T-helper 2 cell treated with Interferon-gamma antibody and Interleukin-4, amounts not matched to agents 5 μg/mL and 100 μg/mL, for 36 hours (primary cell): ENCODE results near the gene ZNF81.
A peak's percentile ranks its signal among the peaks of the same experiment; 100 is the strongest.
"Not testable (repeated sequence)": the region's sequence is repeated elsewhere in the genome, so short reads cannot be mapped to it uniquely, and the experiment has no call there.

Experiments
- DNase-seq: peaks from one replicate; pipeline ENCODE4 v3.0.0; 2021; ENCODE audit warnings: low spot score
- H3K27ac Mint-ChIP-seq: one replicate; pipeline ENCODE4 v1.8.0; 2021; ENCODE audit warnings: mild to moderate bottlenecking, mixed read lengths
- H3K27me3 Mint-ChIP-seq: one replicate; pipeline ENCODE4 v1.8.0; 2021; ENCODE audit warnings: low read depth, mixed read lengths
- H3K36me3 Mint-ChIP-seq: one replicate; pipeline ENCODE4 v1.8.0; 2021; ENCODE audit warnings: low read depth, mixed read lengths
- H3K4me1 Mint-ChIP-seq: one replicate; pipeline ENCODE4 v1.8.0; 2021; ENCODE audit warnings: low read depth, mixed read lengths
- H3K4me3 Mint-ChIP-seq: one replicate; pipeline ENCODE4 v1.8.0; 2022; ENCODE audit warnings: mild to moderate bottlenecking, moderate library complexity, mixed read lengths
- H3K9me3 Mint-ChIP-seq: one replicate; pipeline ENCODE4 v1.8.0; 2021; ENCODE audit warnings: mixed read lengths

ZNF81 gene

GRCh38 chrX:47815901-47816845 is 20.5 kb upstream of the ZNF81 start:
- DNase-seq: no peak
- Mint-ChIP-seq H3K9me3 (no peaks in the 10 kb centered on the region), H3K36me3 (no peaks in the 10 kb centered on the region)

GRCh38 chrX:47817421-47817820 is 19.3 kb upstream of the ZNF81 start:
- H3K27me3 Mint-ChIP-seq: no peaks in the 10 kb centered on the region
- H3K4me3 Mint-ChIP-seq: no peak overlapping the region
- no peaks in the 10 kb centered on the region for H3K9me3 Mint-ChIP-seq
- no peaks in the 10 kb centered on the region for H3K36me3 Mint-ChIP-seq
- H3K4me1 Mint-ChIP-seq: peaks cover 8% of the 10 kb centered on the region
- DNase-seq: no peak
- H3K27ac Mint-ChIP-seq: no peak overlapping the region

More at GRCh38 chrX:47815901-47816845, 20.5 kb upstream of the ZNF81 start:
- Mint-ChIP-seq H3K4me3 (no peak overlapping the region), H3K27me3 (no peaks in the 10 kb centered on the region), H3K27ac (peak overlapping the region; percentile 45), H3K4me1 (peaks cover 8% of the 10 kb centered on the region)

- Mint-ChIP-seq H3K4me3 (no peak overlapping the region), H3K9me3 (no peaks in the 10 kb centered on the region), H3K36me3 (no peaks in the 10 kb centered on the region), H3K27me3 (no peaks in the 10 kb centered on the region), H3K4me1 (peaks cover 8% of the 10 kb centered on the region), H3K27ac (no peak overlapping the region)
- DNase-seq: no peak
Observed at GRCh38 chrX:47817897-47818296, 18.8 kb upstream of the ZNF81 start.

- H3K27ac Mint-ChIP-seq: no peak overlapping the region
- no peak overlapping the region for H3K4me3 Mint-ChIP-seq
- no peaks in the 10 kb centered on the region for H3K27me3 Mint-ChIP-seq
- H3K36me3 Mint-ChIP-seq: no peaks in the 10 kb centered on the region
- no peaks in the 10 kb centered on the region for H3K9me3 Mint-ChIP-seq
- DNase-seq: no peak
- no peaks in the 10 kb centered on the region for H3K4me1 Mint-ChIP-seq
Observed at GRCh38 chrX:47828984-47829383, 7.7 kb upstream of the ZNF81 start.

GRCh38 chrX:47831788-47832187 is 4.9 kb upstream of the ZNF81 start:
- no peaks in the 10 kb centered on the region for H3K9me3 Mint-ChIP-seq
- peaks cover 4% of the 10 kb centered on the region for H3K4me1 Mint-ChIP-seq
- no peaks in the 10 kb centered on the region for H3K36me3 Mint-ChIP-seq
- H3K4me3 Mint-ChIP-seq: no peak overlapping the region
- H3K27me3 Mint-ChIP-seq: no peaks in the 10 kb centered on the region
- H3K27ac Mint-ChIP-seq: no peak overlapping the region
- DNase-seq: peak; percentile 17

- peaks cover 5% of the 10 kb centered on the region for H3K36me3 Mint-ChIP-seq
- no peaks in the 10 kb centered on the region for H3K27me3 Mint-ChIP-seq
- no peaks in the 10 kb centered on the region for H3K9me3 Mint-ChIP-seq
- peak overlapping the region; percentile 24 for H3K4me3 Mint-ChIP-seq
- peaks cover 17% of the 10 kb centered on the region for H3K4me1 Mint-ChIP-seq
- DNase-seq: no peak
- H3K27ac Mint-ChIP-seq: no peak overlapping the region
Observed at GRCh38 chrX:47838361-47838760, 1.7 kb downstream of the ZNF81 start.

GRCh38 chrX:47840111-47840510 is 3.4 kb downstream of the ZNF81 start:
- no peak for DNase-seq
- H3K4me3 Mint-ChIP-seq: no peak overlapping the region
- H3K27me3 Mint-ChIP-seq: no peaks in the 10 kb centered on the region
- H3K27ac Mint-ChIP-seq: no peak overlapping the region
- peaks cover 15% of the 10 kb centered on the region for H3K4me1 Mint-ChIP-seq
- no peaks in the 10 kb centered on the region for H3K9me3 Mint-ChIP-seq
- peaks cover 5% of the 10 kb centered on the region for H3K36me3 Mint-ChIP-seq

- Mint-ChIP-seq H3K27ac (no peak overlapping the region), H3K9me3 (no peaks in the 10 kb centered on the region), H3K36me3 (peaks cover 12% of the 10 kb centered on the region), H3K4me3 (no peak overlapping the region), H3K27me3 (no peaks in the 10 kb centered on the region), H3K4me1 (peaks cover 6% of the 10 kb centered on the region)
- no peak for DNase-seq
Observed at GRCh38 chrX:47843363-47843762, 6.7 kb downstream of the ZNF81 start.

- H3K9me3 Mint-ChIP-seq: no peaks in the 10 kb centered on the region
- H3K4me3 Mint-ChIP-seq: no peak overlapping the region
- no peak overlapping the region for H3K27ac Mint-ChIP-seq
- peaks cover 12% of the 10 kb centered on the region for H3K36me3 Mint-ChIP-seq
- no peak for DNase-seq
- peaks cover 4% of the 10 kb centered on the region for H3K4me1 Mint-ChIP-seq
- no peaks in the 10 kb centered on the region for H3K27me3 Mint-ChIP-seq
Observed at GRCh38 chrX:47844117-47844516, 7.4 kb downstream of the ZNF81 start.

- DNase-seq: no peak
- peaks cover 12% of the 10 kb centered on the region for H3K36me3 Mint-ChIP-seq
- H3K4me3 Mint-ChIP-seq: no peak overlapping the region
- no peaks in the 10 kb centered on the region for H3K27me3 Mint-ChIP-seq
- peaks cover 4% of the 10 kb centered on the region for H3K4me1 Mint-ChIP-seq
- H3K27ac Mint-ChIP-seq: no peak overlapping the region
- no peaks in the 10 kb centered on the region for H3K9me3 Mint-ChIP-seq
Observed at GRCh38 chrX:47846040-47846439, 9.3 kb downstream of the ZNF81 start.

GRCh38 chrX:47849778-47850177 is 13.1 kb downstream of the ZNF81 start:
- no peaks in the 10 kb centered on the region for H3K9me3 Mint-ChIP-seq
- no peak overlapping the region for H3K4me3 Mint-ChIP-seq
- DNase-seq: no peak
- no peak overlapping the region for H3K27ac Mint-ChIP-seq
- H3K4me1 Mint-ChIP-seq: peaks cover 4% of the 10 kb centered on the region
- no peaks in the 10 kb centered on the region for H3K27me3 Mint-ChIP-seq
- H3K36me3 Mint-ChIP-seq: peaks cover 10% of the 10 kb centered on the region

GRCh38 chrX:47850389-47850788 is 13.7 kb downstream of the ZNF81 start:
- not testable (repeated sequence) for H3K9me3 Mint-ChIP-seq, H3K4me3 Mint-ChIP-seq, H3K27me3 Mint-ChIP-seq, H3K4me1 Mint-ChIP-seq, H3K27ac Mint-ChIP-seq, DNase-seq
- H3K36me3 Mint-ChIP-seq: peaks cover 10% of the 10 kb centered on the region

GRCh38 chrX:47850901-47851300 is 14.2 kb downstream of the ZNF81 start:
- peaks cover 4% of the 10 kb centered on the region for H3K4me1 Mint-ChIP-seq
- peaks cover 10% of the 10 kb centered on the region for H3K36me3 Mint-ChIP-seq
- DNase-seq: no peak
- H3K27me3 Mint-ChIP-seq: no peaks in the 10 kb centered on the region
- no peak overlapping the region for H3K4me3 Mint-ChIP-seq
- H3K9me3 Mint-ChIP-seq: no peaks in the 10 kb centered on the region
- no peak overlapping the region for H3K27ac Mint-ChIP-seq

GRCh38 chrX:47854474-47854873 is 17.8 kb downstream of the ZNF81 start:
- H3K27ac Mint-ChIP-seq: no peak overlapping the region
- peaks cover 5% of the 10 kb centered on the region for H3K36me3 Mint-ChIP-seq
- H3K4me1 Mint-ChIP-seq: peaks cover 2% of the 10 kb centered on the region
- DNase-seq: no peak
- H3K4me3 Mint-ChIP-seq: no peak overlapping the region
- H3K9me3 Mint-ChIP-seq: no peaks in the 10 kb centered on the region
- H3K27me3 Mint-ChIP-seq: no peaks in the 10 kb centered on the region

GRCh38 chrX:47859686-47860085 is 23.0 kb downstream of the ZNF81 start:
- H3K4me1 Mint-ChIP-seq: no peaks in the 10 kb centered on the region
- no peaks in the 10 kb centered on the region for H3K9me3 Mint-ChIP-seq
- H3K36me3 Mint-ChIP-seq: peaks cover 11% of the 10 kb centered on the region
- H3K27ac Mint-ChIP-seq: no peak overlapping the region
- DNase-seq: no peak
- H3K27me3 Mint-ChIP-seq: no peaks in the 10 kb centered on the region
- no peak overlapping the region for H3K4me3 Mint-ChIP-seq
